Erythroblast (primary cell): ENCODE data around the gene PDF.

Experiments used
- GATA1 ChIP-seq: IDR thresholded peaks from 2 replicates; pipeline ENCODE4 v1.6.1; 2011; ENCODE audit warnings: low read depth, mild to moderate bottlenecking, control low read depth, low read length, moderate library complexity
- POLR2A ChIP-seq: IDR thresholded peaks from 2 replicates; pipeline ENCODE4 v1.6.1; 2011; ENCODE audit warnings: mild to moderate bottlenecking, low read length

DNA sequence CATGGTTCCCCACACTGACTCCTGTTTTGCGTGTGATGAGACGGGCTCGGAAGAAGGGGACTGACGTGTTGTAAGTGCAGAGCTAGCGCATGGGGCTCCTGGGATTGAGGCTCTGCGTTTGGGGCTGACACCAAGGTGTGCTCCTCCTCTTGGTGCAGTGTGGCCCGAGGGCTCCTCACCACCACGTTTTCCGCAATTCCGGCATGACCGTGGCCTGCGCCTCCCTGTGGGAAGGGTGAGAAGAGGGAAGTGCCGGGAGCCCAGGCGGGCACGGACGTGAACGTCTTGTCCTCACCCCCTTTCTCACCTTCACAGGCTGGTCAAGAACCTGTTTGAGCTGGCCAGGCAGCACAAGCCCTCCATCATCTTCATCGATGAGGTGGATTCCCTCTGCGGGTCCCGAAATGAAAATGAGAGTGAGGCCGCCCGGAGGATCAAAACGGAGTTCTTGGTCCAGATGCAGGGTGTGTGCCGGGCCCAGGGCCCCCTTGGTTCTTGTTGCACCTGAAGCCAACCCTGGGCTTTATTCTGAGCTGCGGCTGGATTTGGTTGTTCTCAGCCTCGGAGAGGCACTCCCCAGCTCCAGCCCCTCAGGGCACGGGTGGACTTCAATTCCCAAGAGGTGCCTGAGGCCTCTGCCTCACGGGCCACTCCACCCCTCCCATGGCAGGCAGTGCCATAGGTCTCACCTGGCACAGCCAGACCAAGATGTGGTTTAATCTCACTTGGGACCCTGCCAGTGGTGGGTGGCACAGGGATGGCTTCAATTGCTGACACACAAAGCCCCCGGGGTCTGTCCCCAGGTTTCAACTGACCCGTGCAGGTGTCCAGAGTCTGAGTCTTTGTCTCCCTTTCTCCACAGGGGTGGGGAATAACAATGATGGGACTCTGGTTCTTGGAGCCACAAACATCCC, 10.3 kb downstream of the PDF start:
- no peak for TF ChIP-seq POLR2A
- TF ChIP-seq GATA1: no peak
